T47D (cell line): ENCODE measurements around the gene ZDHHC9.
A peak's percentile ranks its signal among the peaks of the same experiment; 100 is the strongest.

ENCODE experiments used
- DNase-seq, 2 experiments: peaks; one replicate each; pipeline versions ENCODE4 v3.0.0 to v3.0.0-alpha.2; 2011 to 2012; ENCODE audit warnings: low read depth in 1 of 2, low spot score in 1 of 2
- JUND ChIP-seq: IDR thresholded peaks from 2 replicates; pipeline ENCODE4 v1.6.1; 2012; ENCODE audit warnings: low read depth
- in situ Hi-C: cut with HindIII; loops from 2 replicates; pipeline ENCODE4 v1.10.0; 2016; ENCODE audit warnings: low sequenced_read_pairs, low pct_unique_long_range_greater_than_20kb

Gene ZDHHC9

GRCh38 chrX:129760155-129760554, 83.5 kb downstream of the ZDHHC9 start:
- no peak for DNase-seq
- no peak for TF ChIP-seq JUND
- in situ Hi-C loops, result no loop called here

- no peak for TF ChIP-seq JUND
- peak in 1 of 2 experiments; percentile 5 for DNase-seq
- in situ Hi-C loops, result no loop called here
These were observed 84.1 kb downstream of the ZDHHC9 start for GRCh38 chrX:129759576-129760061.

- no peak for DNase-seq
- no peak for TF ChIP-seq JUND
- in situ Hi-C loops, result no loop called here
These were observed 87.7 kb downstream of the ZDHHC9 start for GRCh38 chrX:129755779-129756650.

DNA sequence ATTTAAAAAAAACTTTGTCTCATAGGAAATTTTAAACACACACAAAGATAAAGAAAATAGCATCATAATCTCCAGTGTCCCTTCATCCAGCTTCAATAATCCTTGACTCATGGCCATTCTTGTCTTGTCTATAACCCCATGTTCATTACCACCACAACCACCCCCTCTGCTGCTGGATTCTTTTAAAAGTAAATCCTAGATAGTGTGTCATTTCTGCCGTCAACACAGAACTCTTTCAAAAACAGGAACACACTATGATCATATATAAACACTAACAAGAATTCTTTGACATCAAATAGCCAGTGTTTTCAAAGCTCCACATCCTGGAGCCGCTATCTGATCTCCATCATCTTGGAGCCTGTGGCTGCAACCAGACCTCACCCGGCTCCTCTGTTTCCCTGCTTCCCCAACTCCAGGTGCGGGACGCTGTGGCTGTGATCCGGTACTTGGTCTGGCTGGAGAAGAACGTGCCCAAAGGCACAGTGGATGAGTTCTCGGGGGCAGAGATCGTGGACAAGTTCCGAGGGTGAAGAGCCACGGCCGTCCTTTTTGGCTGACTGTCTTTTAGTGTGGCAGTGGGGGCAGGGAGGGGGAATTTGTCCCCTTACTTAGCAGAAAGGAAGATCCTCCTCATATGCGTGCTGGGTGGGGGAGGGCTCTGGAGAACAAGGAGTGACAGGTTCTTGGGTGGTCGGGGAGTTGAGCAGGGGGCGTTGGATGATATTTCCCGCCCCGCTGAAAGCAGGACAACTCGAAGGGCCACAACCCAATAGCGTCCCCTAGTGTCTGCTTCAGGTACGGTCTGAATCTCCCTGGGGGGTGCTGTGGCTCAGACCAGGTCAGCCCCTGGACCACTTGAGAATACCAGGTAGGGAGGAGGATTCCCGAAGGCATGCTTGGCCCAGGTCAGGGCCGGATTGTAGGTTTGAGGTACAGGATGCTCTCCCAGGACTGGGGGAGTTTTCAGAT, 89.3 kb downstream of the ZDHHC9 start:
- DNase-seq, result no peak
- no peak for TF ChIP-seq JUND
- in situ Hi-C loops, result no loop called here
